Measurements from ENCODE around the gene MOCS1.

MOCS1 gene

GRCh38 chr6:39904946-39905639 lies 29.2 kb downstream of the MOCS1 start:
- H3K4me1 ChIP-seq (ENCODE audit: control insufficient read depth, insufficient read depth, low read length, unreplicated experiment) = no peaks in the 10 kb centered on the region
- H3K4me3 ChIP-seq (ENCODE audit: low read depth, low read length) = no peak overlapping the region
- no peaks in the 10 kb centered on the region for H3K27me3 ChIP-seq (ENCODE audit: insufficient read depth, low read length)
- no peak overlapping the region for H3K27ac ChIP-seq (ENCODE audit: low read depth, low read length)
- no peak overlapping the region for H2AFZ ChIP-seq (ENCODE audit: low read length, unreplicated experiment)
- no peaks in the 10 kb centered on the region for H3K79me2 ChIP-seq (ENCODE audit: control insufficient read depth, insufficient read depth, low read length, unreplicated experiment)
- no peaks in the 10 kb centered on the region for H3K36me3 ChIP-seq (ENCODE audit: insufficient read depth, low read length)

- H3K27ac ChIP-seq (ENCODE audit: low read depth, low read length) = no peak overlapping the region
- no peaks in the 10 kb centered on the region for H3K79me2 ChIP-seq (ENCODE audit: control insufficient read depth, insufficient read depth, low read length, unreplicated experiment)
- no peaks in the 10 kb centered on the region for H3K27me3 ChIP-seq (ENCODE audit: insufficient read depth, low read length)
- no peak overlapping the region for H2AFZ ChIP-seq (ENCODE audit: low read length, unreplicated experiment)
- H3K4me3 ChIP-seq (ENCODE audit: low read depth, low read length) = no peak overlapping the region
- no peaks in the 10 kb centered on the region for H3K36me3 ChIP-seq (ENCODE audit: insufficient read depth, low read length)
- H3K4me1 ChIP-seq (ENCODE audit: control insufficient read depth, insufficient read depth, low read length, unreplicated experiment) = no peaks in the 10 kb centered on the region
These were observed 30.6 kb downstream of the MOCS1 start for GRCh38 chr6:39903656-39904055.

DNA sequence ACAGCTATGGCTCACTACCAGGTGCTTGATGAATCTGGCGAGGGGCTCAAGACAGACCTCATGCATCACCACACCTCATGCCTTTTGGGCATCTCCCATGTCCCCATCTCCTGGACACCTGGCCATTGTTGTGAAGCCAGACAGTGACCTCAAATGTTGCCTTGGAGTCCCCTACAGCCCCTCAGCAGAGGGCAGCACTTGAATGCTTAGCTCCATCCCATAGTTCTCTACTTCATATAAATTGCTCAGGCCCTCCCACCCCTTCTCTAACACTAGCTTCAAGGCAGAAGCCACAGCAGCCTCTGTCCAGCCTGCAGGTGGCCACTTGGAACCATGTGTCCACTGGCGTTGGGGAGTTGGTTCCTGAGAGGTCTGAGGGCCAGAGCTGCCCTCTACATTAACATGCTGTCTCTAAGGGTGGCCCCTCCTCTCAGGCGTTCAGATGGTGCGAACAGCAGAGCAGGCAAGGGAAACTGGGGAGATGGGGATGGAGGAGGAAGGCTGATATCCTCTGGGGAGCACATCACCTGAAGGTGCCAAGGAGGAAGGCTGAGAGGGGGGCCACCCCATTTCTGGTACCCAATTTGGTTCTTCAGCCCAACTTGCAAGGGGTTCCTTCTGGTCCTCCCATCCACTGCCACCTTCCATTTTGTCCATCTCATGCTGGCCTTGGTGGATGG lies 31.3 kb downstream of the MOCS1 start:
- Histone ChIP-seq H3K36me3 (ENCODE audit: insufficient read depth, low read length) (no peaks in the 10 kb centered on the region), H3K4me3 (ENCODE audit: low read depth, low read length) (no peak overlapping the region), H3K4me1 (ENCODE audit: control insufficient read depth, insufficient read depth, low read length, unreplicated experiment) (no peaks in the 10 kb centered on the region), H2AFZ (ENCODE audit: low read length, unreplicated experiment) (no peak overlapping the region), H3K27ac (ENCODE audit: low read depth, low read length) (no peak overlapping the region), H3K27me3 (ENCODE audit: insufficient read depth, low read length) (no peaks in the 10 kb centered on the region), H3K79me2 (ENCODE audit: control insufficient read depth, insufficient read depth, low read length, unreplicated experiment) (no peaks in the 10 kb centered on the region)

GRCh38 chr6:39902136-39902535 lies 32.1 kb downstream of the MOCS1 start:
- no peak overlapping the region for H3K4me3 ChIP-seq (ENCODE audit: low read depth, low read length)
- no peak overlapping the region for H2AFZ ChIP-seq (ENCODE audit: low read length, unreplicated experiment)
- H3K36me3 ChIP-seq (ENCODE audit: insufficient read depth, low read length) = no peaks in the 10 kb centered on the region
- no peaks in the 10 kb centered on the region for H3K79me2 ChIP-seq (ENCODE audit: control insufficient read depth, insufficient read depth, low read length, unreplicated experiment)
- H3K4me1 ChIP-seq (ENCODE audit: control insufficient read depth, insufficient read depth, low read length, unreplicated experiment) = no peaks in the 10 kb centered on the region
- H3K27me3 ChIP-seq (ENCODE audit: insufficient read depth, low read length) = no peaks in the 10 kb centered on the region
- no peak overlapping the region for H3K27ac ChIP-seq (ENCODE audit: low read depth, low read length)

DNA sequence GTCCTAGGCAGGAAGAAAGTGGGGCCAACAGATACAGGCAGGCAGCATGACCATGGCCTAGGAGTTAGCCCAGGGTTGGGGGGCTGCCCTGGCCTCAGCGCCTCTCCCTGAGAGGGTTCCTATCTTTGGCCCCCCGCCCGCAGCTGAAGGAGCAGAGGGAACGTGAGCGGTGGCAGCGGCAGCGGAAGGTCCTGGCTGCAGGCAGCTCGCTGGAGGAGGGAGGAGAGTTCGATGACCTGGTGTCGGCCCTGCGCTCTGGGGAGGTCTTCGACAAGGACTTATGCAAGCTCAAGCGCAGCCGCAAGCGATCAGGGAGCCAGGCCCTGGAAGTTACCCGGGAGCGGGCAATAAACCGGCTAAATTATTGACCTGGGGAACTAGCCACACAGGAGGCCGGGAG lies 32.6 kb downstream of the MOCS1 start:
- Histone ChIP-seq H3K36me3 (ENCODE audit: insufficient read depth, low read length) (no peaks in the 10 kb centered on the region), H3K4me3 (ENCODE audit: low read depth, low read length) (no peak overlapping the region), H3K27me3 (ENCODE audit: insufficient read depth, low read length) (no peaks in the 10 kb centered on the region), H3K27ac (ENCODE audit: low read depth, low read length) (no peak overlapping the region), H3K79me2 (ENCODE audit: control insufficient read depth, insufficient read depth, low read length, unreplicated experiment) (no peaks in the 10 kb centered on the region), H3K4me1 (ENCODE audit: control insufficient read depth, insufficient read depth, low read length, unreplicated experiment) (no peaks in the 10 kb centered on the region), H2AFZ (ENCODE audit: low read length, unreplicated experiment) (no peak overlapping the region)

GRCh38 chr6:39901116-39901655 lies 33.1 kb downstream of the MOCS1 start:
- H2AFZ ChIP-seq (ENCODE audit: low read length, unreplicated experiment) = no peak overlapping the region
- no peaks in the 10 kb centered on the region for H3K79me2 ChIP-seq (ENCODE audit: control insufficient read depth, insufficient read depth, low read length, unreplicated experiment)
- no peaks in the 10 kb centered on the region for H3K36me3 ChIP-seq (ENCODE audit: insufficient read depth, low read length)
- no peak overlapping the region for H3K4me3 ChIP-seq (ENCODE audit: low read depth, low read length)
- H3K4me1 ChIP-seq (ENCODE audit: control insufficient read depth, insufficient read depth, low read length, unreplicated experiment) = no peaks in the 10 kb centered on the region
- no peaks in the 10 kb centered on the region for H3K27me3 ChIP-seq (ENCODE audit: insufficient read depth, low read length)
- H3K27ac ChIP-seq (ENCODE audit: low read depth, low read length) = no peak overlapping the region

DNA sequence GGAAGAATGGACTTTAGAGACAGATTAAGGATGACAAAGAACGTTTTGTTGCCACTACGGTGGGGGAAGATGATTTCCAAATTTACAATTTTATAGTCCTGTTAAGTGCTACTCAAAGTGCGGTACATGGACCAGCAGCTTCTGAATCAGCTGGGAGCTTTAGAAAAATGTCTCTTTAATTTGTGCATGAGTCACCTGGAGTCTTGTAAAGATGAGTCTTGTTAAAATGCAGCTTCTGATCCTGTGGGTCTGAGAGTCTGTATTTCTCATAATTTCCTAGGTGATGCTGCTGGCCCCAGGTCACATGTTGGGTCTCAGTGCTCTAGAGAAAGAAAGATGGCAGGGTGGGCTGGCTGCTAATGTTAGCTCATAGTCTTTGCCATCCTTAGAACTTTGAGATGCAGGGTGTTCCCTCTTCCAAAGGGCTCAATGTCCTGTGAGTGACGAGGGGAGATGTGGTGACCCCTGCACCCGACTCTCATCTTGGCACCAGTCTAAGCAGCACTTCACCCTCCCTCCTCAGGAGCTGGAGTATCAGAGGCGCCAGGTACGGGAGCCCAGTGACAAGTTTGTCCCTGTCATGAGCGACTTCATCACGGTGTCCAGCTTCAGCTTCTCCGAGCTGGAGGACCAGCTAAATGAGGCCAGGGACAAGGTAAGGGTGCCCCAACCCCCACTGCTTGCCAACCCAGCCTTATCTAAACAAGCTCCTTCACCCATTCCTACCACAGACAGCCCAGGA lies 34.5 kb downstream of the MOCS1 start:
- Histone ChIP-seq H3K36me3 (ENCODE audit: insufficient read depth, low read length) (no peaks in the 10 kb centered on the region), H3K27ac (ENCODE audit: low read depth, low read length) (no peak overlapping the region), H3K79me2 (ENCODE audit: control insufficient read depth, insufficient read depth, low read length, unreplicated experiment) (no peaks in the 10 kb centered on the region), H3K4me1 (ENCODE audit: control insufficient read depth, insufficient read depth, low read length, unreplicated experiment) (no peaks in the 10 kb centered on the region), H3K27me3 (ENCODE audit: insufficient read depth, low read length) (no peaks in the 10 kb centered on the region), H2AFZ (ENCODE audit: low read length, unreplicated experiment) (no peak overlapping the region), H3K4me3 (ENCODE audit: low read depth, low read length) (no peak overlapping the region)

GRCh38 chr6:39898625-39899024 lies 35.6 kb downstream of the MOCS1 start:
- no peaks in the 10 kb centered on the region for H3K79me2 ChIP-seq (ENCODE audit: control insufficient read depth, insufficient read depth, low read length, unreplicated experiment)
- H3K4me1 ChIP-seq (ENCODE audit: control insufficient read depth, insufficient read depth, low read length, unreplicated experiment) = no peaks in the 10 kb centered on the region
- no peak overlapping the region for H3K27ac ChIP-seq (ENCODE audit: low read depth, low read length)
- H3K4me3 ChIP-seq (ENCODE audit: low read depth, low read length) = no peak overlapping the region
- no peaks in the 10 kb centered on the region for H3K36me3 ChIP-seq (ENCODE audit: insufficient read depth, low read length)
- H2AFZ ChIP-seq (ENCODE audit: low read length, unreplicated experiment) = no peak overlapping the region
- H3K27me3 ChIP-seq (ENCODE audit: insufficient read depth, low read length) = no peaks in the 10 kb centered on the region

GRCh38 chr6:39897698-39898097 lies 36.6 kb downstream of the MOCS1 start:
- no peaks in the 10 kb centered on the region for H3K27me3 ChIP-seq (ENCODE audit: insufficient read depth, low read length)
- no peaks in the 10 kb centered on the region for H3K4me1 ChIP-seq (ENCODE audit: control insufficient read depth, insufficient read depth, low read length, unreplicated experiment)
- no peak overlapping the region for H3K4me3 ChIP-seq (ENCODE audit: low read depth, low read length)
- H3K79me2 ChIP-seq (ENCODE audit: control insufficient read depth, insufficient read depth, low read length, unreplicated experiment) = no peaks in the 10 kb centered on the region
- no peak overlapping the region for H2AFZ ChIP-seq (ENCODE audit: low read length, unreplicated experiment)
- no peaks in the 10 kb centered on the region for H3K36me3 ChIP-seq (ENCODE audit: insufficient read depth, low read length)
- no peak overlapping the region for H3K27ac ChIP-seq (ENCODE audit: low read depth, low read length)

DNA sequence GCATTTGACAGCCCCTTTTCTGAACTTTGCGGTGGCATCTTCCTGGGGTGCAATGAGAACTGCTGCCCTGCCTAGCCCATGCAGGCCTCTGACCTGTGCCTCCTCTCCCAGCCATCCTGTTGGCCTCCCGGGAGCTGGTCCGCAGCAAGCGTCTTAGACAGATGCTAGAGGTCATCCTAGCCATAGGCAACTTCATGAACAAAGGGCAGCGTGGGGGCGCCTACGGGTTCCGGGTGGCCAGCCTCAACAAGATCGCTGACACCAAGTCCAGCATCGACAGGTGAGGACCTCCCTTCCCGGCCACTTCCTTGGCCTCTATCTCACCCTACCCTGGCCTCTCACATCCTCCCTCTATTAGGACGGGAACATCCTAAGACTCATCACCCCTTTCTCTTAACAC lies 37.6 kb downstream of the MOCS1 start:
- Histone ChIP-seq H3K36me3 (ENCODE audit: insufficient read depth, low read length) (no peaks in the 10 kb centered on the region), H3K27ac (ENCODE audit: low read depth, low read length) (no peak overlapping the region), H3K4me1 (ENCODE audit: control insufficient read depth, insufficient read depth, low read length, unreplicated experiment) (peaks cover 7% of the 10 kb centered on the region), H3K79me2 (ENCODE audit: control insufficient read depth, insufficient read depth, low read length, unreplicated experiment) (no peaks in the 10 kb centered on the region), H2AFZ (ENCODE audit: low read length, unreplicated experiment) (no peak overlapping the region), H3K4me3 (ENCODE audit: low read depth, low read length) (no peak overlapping the region), H3K27me3 (ENCODE audit: insufficient read depth, low read length) (no peaks in the 10 kb centered on the region)
